GM12878 (cell line): Measurements from ENCODE around the gene SLC2A4RG. TPM values are rescaled to one million over a fixed set of nuclear protein-coding genes. Genes with fewer than 3 reads are reported as not detected.

Experiments
- ATAC-seq: fragments of 200-7000 bp; cut with Tn5 transposase; 3 replicates; pipeline ENCODE4 v1.9.1; 2020; ENCODE audit warnings: mild to moderate bottlenecking, moderate library complexity
- BruUV-seq: library from RNA; stranded (reverse); fragments of 400-500 nt; replicated peaks from 2 replicates; lab custom pipeline; 2021; lab: Mats Ljungman, UMichigan
- CTCF ChIA-PET: fragments of 300-600 bp; sonication (Branson Sonifier 250); formaldehyde crosslinking; extraction: SDS; loops from one replicate; lab custom pipeline; 2021; ENCODE audit warnings: inconsistent platforms; lab: Yijun Ruan, JAX
- POLR2A ChIA-PET: fragments of 350-600 bp; formaldehyde crosslinking; extraction: SDS; loops from one replicate; lab custom pipeline; 2021; ENCODE audit warnings: inconsistent platforms; lab: Charles Lee
- RAD21 ChIA-PET: fragments of 300-600 bp; sonication (Branson Sonifier 250); formaldehyde crosslinking; loops from one replicate; lab custom pipeline; 2023; ENCODE audit warnings: antibody characterized with exemption; ENCODE audit not compliant: unreplicated experiment; lab: Charles Lee
- SMC1A ChIA-PET: fragments of 300-600 bp; sonication (Branson Sonifier 250); formaldehyde crosslinking; loops from one replicate; lab custom pipeline; 2023; ENCODE audit not compliant: unreplicated experiment, uncharacterized antibody; lab: Charles Lee
- DNase-seq: peaks from one replicate; pipeline ENCODE4 v3.0.0-alpha.2; 2011; ENCODE audit warnings: low read depth, low spot score
- FAIRE-seq: peaks from 3 replicates; lab custom pipeline; 2011; peaks lifted over from hg19 to GRCh38; lab: Jason Lieb, UNC
- H2AFZ ChIP-seq: 2 replicates; pipeline ENCODE4 v1.6.0; 2011; ENCODE audit warnings: low read depth, low read length, control low read depth; ENCODE audit not compliant: control insufficient read depth
- H3K27ac ChIP-seq: 2 replicates; pipeline ENCODE4 v1.5.1; 2011; ENCODE audit warnings: control low read depth; ENCODE audit not compliant: control insufficient read depth, insufficient read depth
- H3K27me3 ChIP-seq, 2 experiments: replicated peaks in 1 of 2; 2 replicates each; pipeline versions ENCODE4 v1.6.0 to v1.6.1; 2011; ENCODE audit warnings: low read length in 1 of 2; ENCODE audit not compliant: control insufficient read depth in 2 of 2, insufficient read depth in 2 of 2
- H3K36me3 ChIP-seq, 2 experiments: 2 replicates each; pipeline ENCODE4 v1.5.1; 2011; ENCODE audit warnings: low read length in 1 of 2; ENCODE audit not compliant: control insufficient read depth in 2 of 2, insufficient read depth in 2 of 2
- H3K4me1 ChIP-seq: 2 replicates; pipeline ENCODE4 v1.6.1; 2011; ENCODE audit warnings: mild to moderate bottlenecking, low read length, moderate library complexity, mixed read lengths; ENCODE audit not compliant: control insufficient read depth, insufficient read depth
- H3K4me2 ChIP-seq: 2 replicates; pipeline ENCODE4 v1.6.0; 2011; ENCODE audit warnings: control low read depth; ENCODE audit not compliant: control insufficient read depth, insufficient read depth
- H3K4me3 ChIP-seq: fragments of 200-600 bp; sonication (generic); 2 replicates; pipeline ENCODE4 v1.5.1; 2016
- H3K79me2 ChIP-seq: 2 replicates; pipeline ENCODE4 v1.6.0; 2011; ENCODE audit warnings: low read length; ENCODE audit not compliant: control insufficient read depth, insufficient read depth
- H3K9ac ChIP-seq: 2 replicates; pipeline ENCODE4 v1.8.0; 2011; ENCODE audit warnings: low read length, control low read depth, mixed read lengths; ENCODE audit not compliant: control insufficient read depth, insufficient read depth
- H3K9me3 ChIP-seq: replicated peaks from 3 replicates; pipeline ENCODE4 v1.5.1; 2011; ENCODE audit warnings: mild to moderate bottlenecking, low read length; ENCODE audit not compliant: control insufficient read depth, insufficient read depth
- H4K20me1 ChIP-seq: 2 replicates; pipeline ENCODE4 v1.6.0; 2011; ENCODE audit not compliant: control insufficient read depth, insufficient read depth
- CREB1 ChIP-seq: IDR thresholded peaks from 2 replicates; pipeline ENCODE4 v1.6.1; 2012; ENCODE audit warnings: low read depth, mild to moderate bottlenecking, inconsistent platforms
- ETV6 ChIP-seq, 2 experiments: fragments of 450-650 bp in 1 of 2; IDR thresholded peaks in 1 of 2; conservative IDR thresholded peaks in 1 of 2; 2 replicates each; pipeline ENCODE4 v1.6.1; 2014; ENCODE audit warnings: antibody characterized with exemption in 1 of 2, borderline replicate concordance in 1 of 2, low read depth in 1 of 2, mild to moderate bottlenecking in 1 of 2, moderate library complexity in 1 of 2
- NFIC ChIP-seq: IDR thresholded peaks from 2 replicates; pipeline ENCODE4 v1.6.1; 2012; ENCODE audit warnings: low read depth, mild to moderate bottlenecking, inconsistent platforms, low read length, moderate library complexity
- YY1 ChIP-seq: IDR thresholded peaks from 2 replicates; pipeline ENCODE4 v1.6.1; 2011; ENCODE audit warnings: low read depth, mild to moderate bottlenecking, low read length
- WGBS: methylation state at CpG from one replicate; pipeline ENCODE4 v1.1.6; 2016; ENCODE audit warnings: low lambda C conversion rate; ENCODE audit not compliant: insufficient replicate concordance, insufficient coverage; ENCODE audit errors: missing lambda C conversion rate; 5-methylcytosine and 5-hydroxymethylcytosine counted together
- in situ Hi-C: fragments of 300-500 bp; cut with MboI; formaldehyde crosslinking; loops from 9 replicates; pipeline ENCODE4 v1.14.3; 2018; ENCODE audit warnings: mixed read lengths
- intact Hi-C: fragments of 100-400 bp; cut with micrococcal nuclease; formaldehyde crosslinking; loops from one replicate; pipeline ENCODE4 v1.14.2; 2022; ENCODE audit not compliant: unreplicated experiment
- polyA plus RNA-seq, 11 experiments: library from polyadenylated mRNA; depleted of rRNA in 4 of 11; unstranded in 6 of 11; stranded (reverse) in 5 of 11; fragments of >200 nt; fragmentation: Nextera tagmentation in 4 of 11; fragmentation: Illumina TruSeq in 1 of 11; extraction: Ambion mirVana in 4 of 11; extraction: Trizol in 1 of 11; gene quantifications; 1 replicate in 1 of 11; 2 replicates in 10 of 11; pipeline versions ENCODE4 v1.2.1 to v1.2.3, GENCODE V29; 2011 to 2016; ENCODE audit warnings: inconsistent platforms in 2 of 11, missing spikeins in 2 of 11, low read depth in 1 of 11
- total RNA-seq, 4 experiments: library from RNA; depleted of rRNA in 3 of 4; stranded (reverse); fragments of >200 nt in 3 of 4; fragmentation: Illumina TruSeq in 1 of 4; extraction: Trizol in 1 of 4; gene quantifications; 2 replicates each; pipeline versions ENCODE4 v1.2.1 to v1.2.3, GENCODE V29; 2013 to 2021
- TF ChIP-seq, protein P1 (sequence below): fragments of 450-650 bp; IDR thresholded peaks from 2 replicates; pipeline ENCODE4 v1.6.1; 2018; ENCODE audit warnings: mild to moderate bottlenecking, low read depth, moderate library complexity; ENCODE audit not compliant: partially characterized antibody
- TF ChIP-seq, protein P2 (sequence below): fragments of 450-650 bp; IDR thresholded peaks from 2 replicates; pipeline ENCODE4 v1.6.1; 2018; ENCODE audit warnings: borderline replicate concordance, mild to moderate bottlenecking; ENCODE audit not compliant: partially characterized antibody

Gene SLC2A4RG
- total and polyA plus RNA-seq, 10 of the 15 experiments (the other 5 are each of a cell fraction or from before 2014, with no cell fraction given), result 0.34 to 65.9 (median 13.3) TPM

DNA sequence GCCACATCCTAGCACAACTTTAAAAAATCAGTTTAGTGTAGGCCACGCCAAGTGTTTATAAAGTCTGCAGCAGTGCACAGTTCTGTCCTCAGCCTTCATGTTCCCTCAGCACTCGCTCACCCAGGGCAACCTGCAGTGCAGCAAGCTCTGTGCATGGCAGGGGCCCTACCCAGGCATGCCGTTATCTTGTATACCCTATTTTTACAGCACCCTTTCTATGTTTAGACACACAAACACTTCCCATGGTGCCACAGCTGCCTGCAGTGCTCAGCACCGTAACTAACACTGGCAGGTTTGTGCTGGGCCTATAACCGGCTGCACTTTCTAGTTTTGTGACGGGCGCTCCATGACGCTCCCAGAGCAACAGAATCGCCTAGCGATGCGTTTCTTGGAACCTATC is 47.7 kb downstream of the SLC2A4RG start:
- Histone ChIP-seq H3K79me2 (no peaks in the 10 kb centered on the region), H3K4me1 (peaks cover 1% of the 10 kb centered on the region; the same call in 1 of the 2 replicates), H3K27ac (no peak overlapping the region), H2AFZ (no peak overlapping the region), H4K20me1 (no peaks in the 10 kb centered on the region), H3K9ac (no peak overlapping the region), H3K4me3 (no peak overlapping the region), H3K27me3 (no peaks in the 10 kb centered on the region), H3K4me2 (no peak overlapping the region), H3K9me3 (no peaks in the 10 kb centered on the region), H3K36me3 (no peaks in the 10 kb centered on the region)
- ChIA-PET POLR2A (no interaction called here), SMC1A (interaction anchor here (1.2 to 1.6 kb wide), 2 partner anchors 80 to 333 kb away, joined by 3 to 5 read pairs; no protein-coding TSS in a partner anchor), RAD21 (interaction anchor here (1.6 to 2.3 kb wide), 2 partner anchors 71 to 249 kb away, joined by 8 to 13 read pairs; no protein-coding TSS in a partner anchor), CTCF (interaction anchor here (0.6 to 4.2 kb wide), 10 partner anchors 10 to 333 kb away, joined by 3 to 38 read pairs (median 4); partner anchors contain the start of gene TPD52L2)
- no peak for ATAC-seq
- no TSS peak for BruUV-seq
- DNase-seq, result no peak
- TF ChIP-seq CREB1 (no peak), NFIC (no peak), ETV6 (conservative IDR thresholded peaks at IDR 0.05 in 1 of 2, IDR thresholded peaks at IDR 0.05 in 1 of 2; ENCODE audit: borderline replicate concordance in 1 of 2, low read depth in 1 of 2) (no peak), YY1 (no peak)
- TF ChIP-seq, protein P1, sequence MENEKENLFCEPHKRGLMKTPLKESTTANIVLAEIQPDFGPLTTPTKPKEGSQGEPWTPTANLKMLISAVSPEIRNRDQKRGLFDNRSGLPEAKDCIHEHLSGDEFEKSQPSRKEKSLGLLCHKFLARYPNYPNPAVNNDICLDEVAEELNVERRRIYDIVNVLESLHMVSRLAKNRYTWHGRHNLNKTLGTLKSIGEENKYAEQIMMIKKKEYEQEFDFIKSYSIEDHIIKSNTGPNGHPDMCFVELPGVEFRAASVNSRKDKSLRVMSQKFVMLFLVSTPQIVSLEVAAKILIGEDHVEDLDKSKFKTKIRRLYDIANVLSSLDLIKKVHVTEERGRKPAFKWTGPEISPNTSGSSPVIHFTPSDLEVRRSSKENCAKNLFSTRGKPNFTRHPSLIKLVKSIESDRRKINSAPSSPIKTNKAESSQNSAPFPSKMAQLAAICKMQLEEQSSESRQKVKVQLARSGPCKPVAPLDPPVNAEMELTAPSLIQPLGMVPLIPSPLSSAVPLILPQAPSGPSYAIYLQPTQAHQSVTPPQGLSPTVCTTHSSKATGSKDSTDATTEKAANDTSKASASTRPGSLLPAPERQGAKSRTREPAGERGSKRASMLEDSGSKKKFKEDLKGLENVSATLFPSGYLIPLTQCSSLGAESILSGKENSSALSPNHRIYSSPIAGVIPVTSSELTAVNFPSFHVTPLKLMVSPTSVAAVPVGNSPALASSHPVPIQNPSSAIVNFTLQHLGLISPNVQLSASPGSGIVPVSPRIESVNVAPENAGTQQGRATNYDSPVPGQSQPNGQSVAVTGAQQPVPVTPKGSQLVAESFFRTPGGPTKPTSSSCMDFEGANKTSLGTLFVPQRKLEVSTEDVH, result no peak
- TF ChIP-seq, protein P2, sequence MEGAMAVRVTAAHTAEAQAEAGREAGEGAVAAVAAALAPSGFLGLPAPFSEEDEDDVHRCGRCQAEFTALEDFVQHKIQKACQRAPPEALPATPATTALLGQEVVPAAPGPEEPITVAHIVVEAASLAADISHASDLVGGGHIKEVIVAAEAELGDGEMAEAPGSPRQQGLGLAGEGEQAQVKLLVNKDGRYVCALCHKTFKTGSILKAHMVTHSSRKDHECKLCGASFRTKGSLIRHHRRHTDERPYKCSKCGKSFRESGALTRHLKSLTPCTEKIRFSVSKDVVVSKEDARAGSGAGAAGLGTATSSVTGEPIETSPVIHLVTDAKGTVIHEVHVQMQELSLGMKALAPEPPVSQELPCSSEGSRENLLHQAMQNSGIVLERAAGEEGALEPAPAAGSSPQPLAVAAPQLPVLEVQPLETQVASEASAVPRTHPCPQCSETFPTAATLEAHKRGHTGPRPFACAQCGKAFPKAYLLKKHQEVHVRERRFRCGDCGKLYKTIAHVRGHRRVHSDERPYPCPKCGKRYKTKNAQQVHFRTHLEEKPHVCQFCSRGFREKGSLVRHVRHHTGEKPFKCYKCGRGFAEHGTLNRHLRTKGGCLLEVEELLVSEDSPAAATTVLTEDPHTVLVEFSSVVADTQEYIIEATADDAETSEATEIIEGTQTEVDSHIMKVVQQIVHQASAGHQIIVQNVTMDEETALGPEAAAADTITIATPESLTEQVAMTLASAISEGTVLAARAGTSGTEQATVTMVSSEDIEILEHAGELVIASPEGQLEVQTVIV, result no peak
- WGBS, result 54% methylated on average over 11 of the region's 11 CpGs
- FAIRE-seq, result no peak
- in situ Hi-C loops, result no loop called here
- intact Hi-C loops, result loop anchor here (2.0 kb wide), 3 partner anchors 77 to 89 kb away; partner anchors contain the start of genes ARFRP1 and TPD52L2
